Hepatocyte (in vitro differentiated cells): ENCODE data around the gene CORIN. TPM values are rescaled to one million over a fixed set of nuclear protein-coding genes. Genes with fewer than 3 reads are reported as not detected.

ENCODE experiments used
- DNase-seq: peaks from one replicate; pipeline ENCODE4 v3.0.0-alpha.2; 2016; ENCODE audit warnings: low spot score
- H2AFZ ChIP-seq: fragments of 200-600 bp; sonication (generic); 2 replicates; pipeline ENCODE4 v1.6.0; 2016; ENCODE audit warnings: antibody characterized with exemption, mild to moderate bottlenecking
- H3K27ac ChIP-seq: fragments of 200-600 bp; sonication (generic); 2 replicates; pipeline ENCODE4 v1.5.1; 2016; ENCODE audit warnings: mild to moderate bottlenecking
- H3K27me3 ChIP-seq: fragments of 200-600 bp; sonication (generic); 2 replicates; pipeline ENCODE4 v1.6.1; 2016
- H3K36me3 ChIP-seq: fragments of 200-600 bp; sonication (generic); replicated peaks from 2 replicates; pipeline ENCODE4 v1.5.1; 2016; ENCODE audit warnings: low read depth; ENCODE audit not compliant: insufficient read depth
- H3K4me1 ChIP-seq: fragments of 200-600 bp; sonication (generic); 2 replicates; pipeline ENCODE4 v1.5.1; 2016; ENCODE audit warnings: mild to moderate bottlenecking, moderate library complexity; ENCODE audit not compliant: insufficient read depth
- H3K4me2 ChIP-seq: fragments of 200-600 bp; sonication (generic); 2 replicates; pipeline ENCODE4 v1.6.0; 2016
- H3K4me3 ChIP-seq: fragments of 200-600 bp; sonication (generic); 2 replicates; pipeline ENCODE4 v1.5.1; 2016; ENCODE audit warnings: mild to moderate bottlenecking
- H3K79me2 ChIP-seq: fragments of 200-600 bp; sonication (generic); 2 replicates; pipeline ENCODE4 v1.6.0; 2017; ENCODE audit warnings: mild to moderate bottlenecking
- H3K9me2 ChIP-seq: fragments of 200-600 bp; sonication (generic); replicated peaks from 2 replicates; pipeline ENCODE4 v1.6.0; 2017; ENCODE audit warnings: mild to moderate bottlenecking; ENCODE audit not compliant: insufficient read depth
- H3K9me3 ChIP-seq: fragments of 200-600 bp; sonication (generic); 2 replicates; pipeline ENCODE4 v1.5.1; 2016; ENCODE audit warnings: low read depth, mild to moderate bottlenecking
- H4K20me1 ChIP-seq: fragments of 200-600 bp; sonication (generic); 2 replicates; pipeline ENCODE4 v1.6.0; 2016; ENCODE audit warnings: mild to moderate bottlenecking; ENCODE audit not compliant: insufficient read depth, poor library complexity, severe bottlenecking
- CTCF ChIP-seq: fragments of 200-600 bp; sonication (generic); IDR thresholded peaks from 2 replicates; pipeline ENCODE4 v1.5.1; 2016; ENCODE audit warnings: antibody characterized with exemption, mild to moderate bottlenecking; ENCODE audit not compliant: poor library complexity
- EZH2 ChIP-seq: fragments of 200-600 bp; sonication (generic); IDR thresholded peaks from 2 replicates; pipeline ENCODE4 v1.6.1; 2016; ENCODE audit warnings: antibody characterized with exemption, mild to moderate bottlenecking, borderline replicate concordance
- EZH2phosphoT487 ChIP-seq: fragments of 200-600 bp; sonication (generic); IDR thresholded peaks from one replicate; pipeline ENCODE4 v1.6.1; 2018; ENCODE audit warnings: antibody characterized with exemption, mild to moderate bottlenecking, low read depth, moderate library complexity; ENCODE audit not compliant: unreplicated experiment, severe bottlenecking
- WGBS: methylation state at CpG from one replicate; pipeline ENCODE4 v1.1.6; 2016; ENCODE audit warnings: low lambda C conversion rate; ENCODE audit errors: missing lambda C conversion rate; 5-methylcytosine and 5-hydroxymethylcytosine counted together
- polyA plus RNA-seq: library from polyadenylated mRNA; unstranded; fragments of >200 nt; fragmentation: Nextera tagmentation; extraction: Ambion mirVana; gene quantifications from 2 replicates; pipeline ENCODE4 v1.2.1, GENCODE V29; 2016
- total RNA-seq: library from RNA; depleted of rRNA; stranded (reverse); fragments of >200 nt; gene quantifications from 2 replicates; pipeline ENCODE4 v1.2.3, GENCODE V29; 2014

The CORIN gene
- total and polyA plus RNA-seq, 2 experiments from 2014 or later, result 0.13 to 0.40 TPM

GRCh38 chr4:47721485-47721884, 116.4 kb downstream of the CORIN start:
- Histone ChIP-seq H2AFZ (no peak overlapping the region), H3K27ac (no peak overlapping the region), H3K36me3 (no peaks in the 10 kb centered on the region), H3K4me1 (no peaks in the 10 kb centered on the region), H3K79me2 (no peaks in the 10 kb centered on the region), H3K4me3 (no peak overlapping the region), H3K4me2 (no peak overlapping the region), H3K9me3 (no peaks in the 10 kb centered on the region), H4K20me1 (no peaks in the 10 kb centered on the region), H3K27me3 (no peaks in the 10 kb centered on the region), H3K9me2 (no peaks in the 10 kb centered on the region)
- WGBS, result 91% methylated on average over 6 of the region's 6 CpGs
- TF ChIP-seq CTCF (no peak), EZH2phosphoT487 (no peak), EZH2 (no peak)
- DNase-seq, result no peak

- Histone ChIP-seq H3K79me2 (no peaks in the 10 kb centered on the region), H3K4me3 (no peak overlapping the region), H3K9me3 (no peaks in the 10 kb centered on the region), H3K36me3 (no peaks in the 10 kb centered on the region), H3K9me2 (no peaks in the 10 kb centered on the region), H2AFZ (no peak overlapping the region), H3K27me3 (no peaks in the 10 kb centered on the region), H3K27ac (no peak overlapping the region), H3K4me1 (no peaks in the 10 kb centered on the region), H4K20me1 (no peaks in the 10 kb centered on the region), H3K4me2 (no peak overlapping the region)
- WGBS, result 57% methylated on average over 2 of the region's 2 CpGs
- DNase-seq, result no peak
- TF ChIP-seq CTCF, result no peak
- no peak for TF ChIP-seq EZH2phosphoT487
- TF ChIP-seq EZH2, result no peak
These were observed 117.1 kb downstream of the CORIN start for GRCh38 chr4:47720787-47721186.

GRCh38 chr4:47719576-47719975, 118.3 kb downstream of the CORIN start:
- H3K27me3 ChIP-seq, result no peaks in the 10 kb centered on the region
- TF ChIP-seq EZH2, result no peak
- TF ChIP-seq CTCF, result no peak
- no peak for TF ChIP-seq EZH2phosphoT487
- H2AFZ ChIP-seq, result no peak overlapping the region
- H3K4me3 ChIP-seq, result no peak overlapping the region
- DNase-seq, result no peak
- no peaks in the 10 kb centered on the region for H3K9me2 ChIP-seq
- WGBS, result 90% methylated on average over 4 of the region's 4 CpGs
- no peak overlapping the region for H3K4me2 ChIP-seq
- no peaks in the 10 kb centered on the region for H3K36me3 ChIP-seq
- H3K27ac ChIP-seq, result no peak overlapping the region
- no peaks in the 10 kb centered on the region for H3K79me2 ChIP-seq
- no peaks in the 10 kb centered on the region for H4K20me1 ChIP-seq
- H3K4me1 ChIP-seq, result no peaks in the 10 kb centered on the region
- no peaks in the 10 kb centered on the region for H3K9me3 ChIP-seq

- Histone ChIP-seq H3K79me2 (no peaks in the 10 kb centered on the region), H3K4me3 (no peak overlapping the region), H3K9me2 (no peaks in the 10 kb centered on the region), H3K27ac (no peak overlapping the region), H3K27me3 (no peaks in the 10 kb centered on the region), H3K9me3 (no peaks in the 10 kb centered on the region), H3K36me3 (no peaks in the 10 kb centered on the region), H2AFZ (no peak overlapping the region), H3K4me2 (no peak overlapping the region), H4K20me1 (no peaks in the 10 kb centered on the region), H3K4me1 (no peaks in the 10 kb centered on the region)
- WGBS, result 86% methylated on average over 2 of the region's 2 CpGs
- DNase-seq, result no peak
- TF ChIP-seq CTCF (no peak), EZH2 (no peak), EZH2phosphoT487 (no peak)
These were observed 119.2 kb downstream of the CORIN start for GRCh38 chr4:47718696-47719095.
